Astrocyte of the cerebellum (primary cell): ENCODE results near the gene ELOVL7.
"Not testable (repeated sequence)": the region's sequence is repeated elsewhere in the genome, so short reads cannot be mapped to it uniquely, and the experiment has no call there.

Source experiments
- DNase-seq: peaks from one replicate; pipeline ENCODE4 v3.0.0-alpha.2; 2011; ENCODE audit warnings: low read depth
- H3K4me3 ChIP-seq: 2 replicates; pipeline ENCODE4 v1.5.1; 2011; ENCODE audit warnings: mild to moderate bottlenecking, low read depth, low read length, moderate library complexity
- in situ Hi-C: cut with HindIII; loops from 2 replicates; pipeline ENCODE4 v1.10.0; 2017; ENCODE audit warnings: low sequenced_read_pairs
- TF ChIP-seq, protein P1 (sequence below): IDR thresholded peaks from 2 replicates; pipeline ENCODE4 v1.5.1; 2012; ENCODE audit warnings: low read length, low read depth, moderate library complexity, mild to moderate bottlenecking; ENCODE audit errors: missing control alignments

Gene ELOVL7

DNA sequence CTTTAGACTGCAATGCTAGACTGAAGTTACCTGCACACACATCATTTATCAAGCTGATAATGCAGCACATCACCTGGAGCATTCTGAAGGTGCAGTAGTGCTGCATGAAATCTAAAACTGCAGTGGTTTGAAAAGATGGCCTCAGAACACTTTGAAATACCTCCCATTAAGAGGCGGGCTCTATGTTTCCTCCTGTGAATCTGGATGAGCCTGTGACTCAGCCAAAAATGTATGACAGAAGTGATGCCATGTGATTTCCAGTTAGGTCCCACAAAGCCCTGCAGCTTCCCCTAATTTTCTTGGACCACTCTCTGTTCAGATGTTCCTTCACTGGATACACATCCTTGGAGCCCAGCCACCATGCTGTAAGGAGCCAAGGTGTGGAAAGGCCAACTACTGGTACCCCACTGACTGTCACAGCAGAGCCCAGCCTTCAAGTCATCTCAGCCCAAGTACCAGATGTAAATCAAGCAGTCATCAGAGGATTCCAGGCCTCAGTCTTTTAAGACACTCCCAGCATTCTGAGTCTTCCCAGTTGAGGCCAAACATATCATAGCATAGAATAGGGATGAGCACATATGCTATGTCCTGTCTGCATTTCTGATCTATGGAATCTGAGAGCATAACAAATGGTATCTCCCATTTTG, 116.9 kb downstream of the ELOVL7 start:
- TF ChIP-seq, protein P1, sequence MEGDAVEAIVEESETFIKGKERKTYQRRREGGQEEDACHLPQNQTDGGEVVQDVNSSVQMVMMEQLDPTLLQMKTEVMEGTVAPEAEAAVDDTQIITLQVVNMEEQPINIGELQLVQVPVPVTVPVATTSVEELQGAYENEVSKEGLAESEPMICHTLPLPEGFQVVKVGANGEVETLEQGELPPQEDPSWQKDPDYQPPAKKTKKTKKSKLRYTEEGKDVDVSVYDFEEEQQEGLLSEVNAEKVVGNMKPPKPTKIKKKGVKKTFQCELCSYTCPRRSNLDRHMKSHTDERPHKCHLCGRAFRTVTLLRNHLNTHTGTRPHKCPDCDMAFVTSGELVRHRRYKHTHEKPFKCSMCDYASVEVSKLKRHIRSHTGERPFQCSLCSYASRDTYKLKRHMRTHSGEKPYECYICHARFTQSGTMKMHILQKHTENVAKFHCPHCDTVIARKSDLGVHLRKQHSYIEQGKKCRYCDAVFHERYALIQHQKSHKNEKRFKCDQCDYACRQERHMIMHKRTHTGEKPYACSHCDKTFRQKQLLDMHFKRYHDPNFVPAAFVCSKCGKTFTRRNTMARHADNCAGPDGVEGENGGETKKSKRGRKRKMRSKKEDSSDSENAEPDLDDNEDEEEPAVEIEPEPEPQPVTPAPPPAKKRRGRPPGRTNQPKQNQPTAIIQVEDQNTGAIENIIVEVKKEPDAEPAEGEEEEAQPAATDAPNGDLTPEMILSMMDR: no peak
- in situ Hi-C loops: no loop called here

DNA sequence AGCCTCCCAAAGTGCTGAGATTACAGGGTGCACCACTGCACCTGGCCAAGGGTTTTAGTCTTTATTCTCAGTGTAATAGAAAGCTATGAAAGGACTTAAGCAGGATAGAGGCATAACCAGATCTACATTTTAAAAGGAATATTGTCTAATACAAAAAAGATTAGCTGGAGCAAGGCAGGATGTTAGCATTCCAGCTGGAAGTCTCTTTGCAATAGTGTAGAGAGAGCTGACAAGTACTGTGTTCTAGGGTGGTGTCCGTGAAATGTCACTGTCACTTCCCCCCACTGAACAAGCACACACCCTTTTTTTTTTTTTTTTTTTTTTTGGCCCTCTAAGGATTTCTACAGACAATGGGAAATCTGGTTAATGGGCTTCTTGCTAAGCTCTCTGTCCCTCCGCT, 119.9 kb downstream of the ELOVL7 start:
- in situ Hi-C loops: no loop called here
- DNase-seq: no peak
- TF ChIP-seq, protein P1: no peak
- no peak overlapping the region for H3K4me3 ChIP-seq

More for the DNA sequence above, 116.9 kb downstream of the ELOVL7 start:
- DNase-seq: no peak
- H3K4me3 ChIP-seq: no peak overlapping the region

DNA sequence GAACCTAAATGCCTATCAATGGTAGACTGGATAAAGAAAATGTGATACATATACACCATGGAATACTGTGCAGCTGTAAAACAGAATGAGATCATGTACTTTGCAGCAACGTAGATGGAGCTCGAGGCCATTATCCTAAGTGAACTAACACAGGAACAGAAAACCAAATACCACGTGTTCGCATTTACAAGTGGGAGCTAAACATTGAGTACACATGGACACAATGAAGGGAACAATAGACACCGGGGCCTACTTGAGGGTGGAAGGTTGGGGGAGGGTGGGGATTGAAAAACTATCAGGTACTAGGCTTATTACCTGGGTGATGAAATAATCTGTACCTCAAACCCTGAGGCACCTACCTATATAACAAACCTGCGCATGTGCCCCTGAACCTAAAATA, 121.7 kb downstream of the ELOVL7 start:
- TF ChIP-seq, protein P1: no peak
- H3K4me3 ChIP-seq: no peak overlapping the region
- DNase-seq: no peak
- in situ Hi-C loops: no loop called here

DNA sequence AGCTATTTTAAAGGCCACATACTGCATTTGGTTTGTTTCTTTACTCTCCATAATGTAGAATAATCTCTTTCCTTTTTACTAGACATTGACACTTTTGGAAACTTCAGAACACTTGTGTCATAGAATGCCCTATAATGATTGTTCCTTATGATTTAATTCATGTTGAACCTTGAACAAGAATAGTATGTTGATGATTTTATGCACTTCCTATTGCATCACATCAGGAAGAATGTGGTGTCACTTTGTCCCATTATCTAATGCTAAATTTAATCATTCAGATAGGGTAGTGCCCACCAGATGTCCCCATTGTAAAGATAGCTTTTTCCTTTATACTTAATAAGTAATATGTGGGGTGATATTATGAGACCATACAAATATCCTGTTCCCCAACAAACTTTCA, 124.7 kb downstream of the ELOVL7 start:
- TF ChIP-seq, protein P1: no peak
- no peak overlapping the region for H3K4me3 ChIP-seq
- in situ Hi-C loops: no loop called here
- no peak for DNase-seq

DNA sequence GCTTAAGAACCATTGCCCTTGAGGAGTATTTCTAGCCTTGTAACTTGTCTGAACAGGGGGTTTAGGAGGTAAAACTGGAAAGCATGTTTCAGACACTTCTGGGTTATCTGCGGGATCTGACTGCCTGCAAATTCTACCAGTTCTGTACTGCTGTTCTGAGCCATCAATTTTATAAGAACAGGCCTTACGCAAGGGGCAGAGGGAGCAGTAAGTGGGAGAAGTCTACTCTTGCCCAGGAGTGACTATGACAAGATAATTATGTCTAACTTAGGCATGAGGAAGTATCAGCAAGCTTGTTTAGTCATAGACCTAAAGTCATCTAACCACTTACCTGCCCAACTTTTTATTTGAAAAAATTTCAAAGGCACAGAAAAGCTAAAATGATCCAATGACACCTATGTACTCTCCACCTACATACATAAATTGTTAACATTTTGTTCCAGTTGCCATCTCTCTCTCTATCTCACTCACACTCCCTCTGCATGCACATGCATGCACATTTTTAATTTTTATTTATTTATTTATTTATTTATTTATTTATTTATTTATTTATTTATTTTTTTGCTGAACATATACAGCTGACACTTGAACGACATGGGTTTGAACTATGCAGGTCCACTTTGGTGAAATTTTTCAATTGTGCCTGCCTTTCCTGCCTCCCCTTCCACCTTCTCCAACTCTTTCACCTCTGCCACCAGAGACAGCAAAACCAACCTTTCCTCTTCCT, 125.7 kb downstream of the ELOVL7 start:
- TF ChIP-seq, protein P1: no peak
- DNase-seq: no peak
- H3K4me3 ChIP-seq: no peak overlapping the region
- in situ Hi-C loops: no loop called here

DNA sequence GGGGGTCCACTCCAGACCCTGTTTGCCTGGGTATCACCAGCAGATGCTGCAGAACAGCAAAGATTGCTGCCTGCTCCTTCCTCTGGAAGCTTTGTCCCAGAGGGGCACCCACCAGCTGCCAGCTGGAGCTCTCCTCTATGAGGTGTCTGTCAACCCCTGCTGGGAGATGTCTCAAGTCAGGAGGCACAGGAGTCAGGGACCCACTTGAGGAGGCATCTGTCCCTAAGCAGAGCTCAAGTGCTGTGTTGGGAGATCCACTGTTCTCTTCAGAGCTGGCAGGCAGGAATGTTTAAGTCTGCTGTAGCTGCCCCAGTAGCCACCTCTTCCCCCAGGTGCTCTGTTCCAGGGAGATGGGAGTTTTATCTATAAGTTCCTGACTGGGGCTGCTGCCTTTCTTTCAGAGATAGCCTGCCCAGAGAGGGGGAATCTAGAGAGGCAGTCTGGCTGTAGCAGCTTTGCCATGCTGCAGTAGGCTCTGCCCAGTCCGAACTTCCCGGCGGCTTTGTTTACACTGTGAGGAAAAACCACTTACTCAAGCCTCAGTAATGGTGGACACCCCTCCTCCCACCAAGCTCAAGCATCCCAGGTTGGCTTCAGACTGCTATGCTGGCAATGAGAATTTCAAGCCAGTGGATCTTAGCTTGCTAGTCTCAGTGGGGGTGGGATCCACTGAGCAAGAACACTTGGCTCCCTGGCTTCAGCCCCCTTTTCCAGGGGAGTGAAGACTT, 128.7 kb downstream of the ELOVL7 start:
- in situ Hi-C loops, DNase-seq, H3K4me3 ChIP-seq: not testable (repeated sequence)

DNA sequence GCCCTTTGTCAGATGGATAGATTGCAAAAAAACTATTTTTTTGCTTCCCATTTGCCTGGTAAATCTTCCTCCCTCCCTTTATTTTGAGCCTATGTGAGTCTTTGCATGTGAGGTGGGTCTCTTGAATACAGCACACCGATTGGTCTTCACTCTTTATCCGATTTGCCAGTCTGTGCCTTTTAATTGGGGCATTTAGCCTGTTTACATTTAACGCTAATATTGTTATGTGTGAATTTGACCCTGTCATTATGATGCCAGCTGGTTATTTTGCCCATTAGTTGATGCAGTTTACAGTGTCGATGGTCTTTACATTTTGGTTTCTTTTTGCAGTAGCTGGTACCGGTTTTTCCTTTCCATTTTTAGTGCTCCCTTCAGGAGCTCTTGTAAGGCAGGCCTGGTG, 131.1 kb downstream of the ELOVL7 start:
- TF ChIP-seq, protein P1: no peak
- no peak overlapping the region for H3K4me3 ChIP-seq
- no peak for DNase-seq
- in situ Hi-C loops: no loop called here

DNA sequence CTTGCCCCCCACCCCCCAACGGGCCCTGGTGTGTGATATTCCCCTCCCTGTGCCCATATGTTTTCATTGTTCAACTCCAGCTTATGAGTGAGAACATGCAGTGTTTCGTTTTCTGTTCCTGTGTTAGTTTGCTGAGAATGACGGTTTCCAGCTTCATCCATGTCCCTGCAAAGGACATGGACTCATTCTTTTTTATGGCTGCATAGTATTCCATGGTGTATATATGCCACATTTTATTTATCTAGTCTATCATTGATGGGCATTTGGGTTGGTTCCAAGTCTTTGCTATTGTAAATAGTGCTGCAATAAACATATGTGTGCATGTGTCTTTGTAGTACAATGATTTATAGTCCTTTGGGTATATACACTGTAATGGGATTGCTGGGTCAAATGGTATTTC, 132.2 kb downstream of the ELOVL7 start:
- H3K4me3 ChIP-seq, in situ Hi-C loops, DNase-seq: not testable (repeated sequence)
